IPS-11a (cell line): ENCODE measurements around the gene RYR2.

Source experiments
- H3K4me3 ChIP-seq: one replicate; pipeline ENCODE4 v1.5.1; 2013; ENCODE audit warnings: low read depth, low read length, control low read depth

The RYR2 gene

GRCh38 chr1:237031480-237031879, 10.5 kb upstream of the RYR2 start:
- H3K4me3 ChIP-seq, result no peak overlapping the region

- H3K4me3 ChIP-seq, result no peak overlapping the region
Measured at GRCh38 chr1:237032029-237032428, 10.0 kb upstream of the RYR2 start.

- no peak overlapping the region for H3K4me3 ChIP-seq
Measured at GRCh38 chr1:237033061-237033460, 8.9 kb upstream of the RYR2 start.

GRCh38 chr1:237033804-237034203, 8.2 kb upstream of the RYR2 start:
- no peak overlapping the region for H3K4me3 ChIP-seq

GRCh38 chr1:237035759-237036158, 6.2 kb upstream of the RYR2 start:
- no peak overlapping the region for H3K4me3 ChIP-seq

DNA sequence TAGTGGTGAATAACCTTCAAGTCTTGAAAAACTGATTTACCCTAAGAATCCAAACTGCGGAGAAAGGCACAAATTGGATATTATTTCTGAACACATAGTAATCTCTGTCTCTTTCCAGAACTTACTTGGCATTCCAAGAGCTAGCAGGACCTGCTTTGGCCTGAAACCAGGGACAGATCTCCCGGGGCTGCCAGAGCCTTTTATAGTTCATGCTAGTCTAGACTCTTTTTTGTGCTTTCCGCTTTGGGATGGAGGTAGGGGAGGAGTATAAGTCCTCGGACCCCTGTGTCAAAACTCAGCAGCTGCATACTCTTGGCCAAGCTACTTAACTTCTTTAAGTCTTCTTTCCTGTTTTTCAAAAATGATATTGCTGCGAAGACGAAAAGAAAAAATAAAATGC, 3.8 kb upstream of the RYR2 start:
- H3K4me3 ChIP-seq, result no peak overlapping the region

- H3K4me3 ChIP-seq, result no peak overlapping the region
Measured at GRCh38 chr1:237040823-237041222, 1.2 kb upstream of the RYR2 start.

- peak overlapping the region; percentile 29 for H3K4me3 ChIP-seq
Measured at GRCh38 chr1:237041461-237041794, 556 bp upstream of the RYR2 start.

GRCh38 chr1:237042526-237042891, 525 bp downstream of the RYR2 start:
- H3K4me3 ChIP-seq, result peak overlapping the region; percentile 40

- H3K4me3 ChIP-seq, result peak overlapping the region; percentile 40
Measured at GRCh38 chr1:237042892-237043576, 1.1 kb downstream of the RYR2 start.

DNA sequence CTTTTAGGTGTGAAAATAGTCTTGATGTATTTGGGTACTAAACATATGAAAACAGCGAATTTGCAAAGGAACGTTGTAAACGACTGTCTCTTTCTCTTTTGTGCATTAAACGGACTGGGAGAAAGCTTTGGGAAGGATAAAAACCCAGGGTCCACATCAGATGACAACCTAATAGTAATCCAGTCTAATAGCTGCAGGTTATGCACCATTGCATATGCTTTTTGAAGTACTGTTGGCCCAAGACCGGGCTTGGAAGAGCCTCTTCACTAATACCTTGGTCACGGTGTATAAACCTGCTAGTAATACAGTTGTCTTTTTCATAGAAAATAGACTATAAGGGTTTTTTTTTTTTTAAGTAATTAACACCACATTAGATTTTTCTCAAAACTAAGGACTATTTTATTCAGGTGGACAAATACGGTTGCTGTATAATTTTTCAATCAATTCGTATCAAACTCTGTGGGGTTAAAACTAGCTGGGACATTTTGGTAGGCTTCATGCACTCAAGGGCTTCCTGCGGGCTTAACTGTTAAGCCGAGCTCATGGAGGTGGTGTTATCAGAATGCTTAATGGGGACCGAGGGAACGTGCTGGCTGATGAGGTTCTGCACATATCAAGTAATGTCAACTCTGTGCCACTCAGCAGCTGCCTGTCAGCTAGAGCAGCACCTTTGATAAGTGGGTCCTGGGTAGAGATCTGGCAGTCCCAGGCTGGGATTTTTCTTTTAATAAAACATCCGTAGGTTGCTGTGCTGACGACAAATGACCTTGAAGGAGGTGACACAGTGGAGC, 2.1 kb downstream of the RYR2 start:
- H3K4me3 ChIP-seq, result peak overlapping the region; percentile 40

DNA sequence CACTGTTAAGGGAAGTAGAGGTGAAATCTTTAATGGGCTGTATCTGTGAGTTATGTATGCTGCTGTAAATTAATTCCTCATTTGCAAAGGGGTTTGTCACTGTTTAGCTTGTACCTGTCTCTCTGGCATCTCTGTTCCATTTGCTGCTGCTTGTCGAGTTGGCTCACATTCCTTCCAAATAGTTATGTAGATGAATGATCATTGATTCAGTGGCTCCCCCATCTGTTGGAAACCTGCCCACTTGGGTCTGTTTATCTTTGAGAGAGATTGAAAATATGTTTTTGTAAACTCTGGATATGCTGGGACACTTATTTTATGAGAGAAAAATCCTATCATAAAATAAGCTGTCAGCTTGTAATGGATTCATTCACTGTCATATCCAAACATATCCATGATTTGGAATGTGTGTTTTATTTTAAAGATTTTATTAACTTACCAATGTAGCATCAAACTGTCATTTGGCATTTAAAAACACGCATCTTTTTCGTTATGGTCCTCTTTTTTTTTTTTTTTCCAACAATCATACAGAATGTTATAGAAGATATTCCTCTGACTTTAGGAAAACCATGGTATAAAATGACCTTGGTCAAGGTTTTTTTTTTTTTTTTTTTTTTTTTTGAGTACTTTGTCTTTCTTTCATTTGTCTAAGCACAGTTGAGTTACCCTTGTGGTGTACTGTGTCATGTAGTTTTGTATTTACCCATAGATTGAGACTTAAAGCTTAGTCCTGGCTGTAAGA, 3.5 kb downstream of the RYR2 start:
- H3K4me3 ChIP-seq, result no peak overlapping the region

DNA sequence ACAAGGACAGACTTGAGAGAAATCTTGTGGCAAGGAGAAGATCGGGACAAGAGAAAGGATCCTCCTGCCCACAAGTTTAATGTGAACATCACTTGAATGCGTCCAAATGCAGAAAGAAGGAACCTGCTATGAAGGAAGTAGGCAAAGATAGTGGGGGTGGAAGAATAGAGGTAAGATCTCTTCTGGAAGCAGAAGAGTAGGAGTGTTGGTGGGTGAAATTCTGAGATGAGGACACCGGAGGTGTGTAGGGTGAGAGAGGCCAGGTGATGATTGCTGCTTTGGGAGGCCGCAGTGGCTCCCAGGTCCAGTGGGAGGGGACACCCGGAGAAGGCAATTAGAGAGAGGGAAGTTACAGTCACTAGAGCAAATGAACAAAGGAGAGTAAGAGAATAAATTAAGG, 6.8 kb downstream of the RYR2 start:
- no peak overlapping the region for H3K4me3 ChIP-seq

DNA sequence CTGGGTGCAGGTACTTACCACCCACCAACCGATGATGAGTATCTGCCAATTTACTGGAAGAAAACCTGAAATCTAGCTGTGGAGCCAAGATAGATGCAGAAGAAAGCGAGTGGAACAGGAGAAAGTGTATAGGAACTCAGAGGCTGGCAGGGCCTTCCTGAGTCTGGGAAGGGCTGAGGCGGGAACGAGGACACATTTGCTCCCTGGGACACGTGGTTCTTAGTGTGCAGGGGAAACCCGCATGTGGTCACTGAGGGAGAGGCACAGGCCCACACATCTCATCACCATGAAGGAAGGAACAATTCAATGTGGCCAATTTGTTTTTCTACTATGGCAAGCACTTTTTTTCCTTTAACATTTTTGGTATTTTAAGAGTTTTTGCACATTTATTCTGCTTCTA, 8.2 kb downstream of the RYR2 start:
- H3K4me3 ChIP-seq, result no peak overlapping the region

- no peak overlapping the region for H3K4me3 ChIP-seq
Measured at GRCh38 chr1:237050915-237051314, 8.9 kb downstream of the RYR2 start.

DNA sequence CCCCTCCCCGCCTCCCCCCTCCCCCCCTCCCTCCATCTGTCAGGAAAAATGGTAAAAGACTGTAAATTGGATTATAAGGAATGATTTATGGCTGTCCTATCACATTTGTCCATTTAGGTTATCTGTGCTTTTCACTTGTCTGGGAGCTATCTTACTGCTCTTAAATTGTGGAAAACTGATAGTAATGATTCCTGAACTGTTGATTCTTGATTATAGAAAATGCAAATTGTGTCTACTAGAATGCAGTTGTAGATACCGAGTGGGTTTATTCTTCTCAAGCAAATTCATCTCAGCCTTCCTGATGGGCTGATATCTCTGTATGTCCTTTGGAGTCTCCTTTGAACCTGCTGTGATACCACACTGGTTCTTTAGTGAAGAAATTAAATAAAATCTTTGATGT, 12.3 kb downstream of the RYR2 start:
- H3K4me3 ChIP-seq, result no peak overlapping the region

DNA sequence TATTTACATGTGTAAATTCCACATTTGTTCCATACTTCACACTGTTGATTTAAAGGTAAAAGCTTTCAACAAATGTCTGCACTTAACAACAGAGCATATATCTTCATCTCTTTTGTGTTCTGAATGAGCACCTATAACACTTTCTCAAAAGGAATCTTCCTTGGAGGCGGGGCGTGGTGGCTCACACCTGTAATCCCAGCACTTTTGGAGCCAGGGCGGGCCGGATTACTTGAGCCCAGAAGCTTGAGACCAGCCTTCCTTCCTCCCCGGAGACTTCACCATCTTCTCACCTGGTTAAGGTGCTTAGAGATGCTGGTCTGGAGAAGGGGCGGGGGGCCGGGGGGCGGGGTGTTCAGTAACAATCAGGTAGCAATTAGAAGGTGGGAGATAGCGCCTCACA, 16.5 kb downstream of the RYR2 start:
- no peak overlapping the region for H3K4me3 ChIP-seq

GRCh38 chr1:237059244-237059643, 17.3 kb downstream of the RYR2 start:
- H3K4me3 ChIP-seq, result no peak overlapping the region

- H3K4me3 ChIP-seq, result no peak overlapping the region
Measured at GRCh38 chr1:237062976-237063375, 21.0 kb downstream of the RYR2 start.

DNA sequence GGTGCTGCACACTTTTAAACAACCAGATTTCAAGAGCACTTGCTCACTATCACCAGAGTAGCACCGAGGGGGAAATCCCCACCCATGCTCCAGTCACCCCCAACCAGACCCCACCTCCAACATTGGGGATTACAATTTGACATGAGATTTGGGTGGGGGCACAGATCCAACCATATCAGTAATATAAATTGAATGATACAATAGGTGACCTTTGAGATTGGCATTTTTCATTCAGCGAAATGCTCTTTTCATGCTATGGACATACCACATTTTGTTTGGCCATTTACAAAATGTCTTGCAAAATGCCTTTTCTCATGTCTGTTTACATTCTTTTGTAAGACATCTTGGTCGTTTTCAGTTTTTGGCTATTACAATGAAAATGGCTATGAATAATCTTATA, 23.9 kb downstream of the RYR2 start:
- H3K4me3 ChIP-seq, result no peak overlapping the region

- H3K4me3 ChIP-seq, result no peak overlapping the region
Measured at GRCh38 chr1:237070519-237070918, 28.5 kb downstream of the RYR2 start.
